Measurements from ENCODE around the gene ERMP1.

ERMP1 gene

DNA sequence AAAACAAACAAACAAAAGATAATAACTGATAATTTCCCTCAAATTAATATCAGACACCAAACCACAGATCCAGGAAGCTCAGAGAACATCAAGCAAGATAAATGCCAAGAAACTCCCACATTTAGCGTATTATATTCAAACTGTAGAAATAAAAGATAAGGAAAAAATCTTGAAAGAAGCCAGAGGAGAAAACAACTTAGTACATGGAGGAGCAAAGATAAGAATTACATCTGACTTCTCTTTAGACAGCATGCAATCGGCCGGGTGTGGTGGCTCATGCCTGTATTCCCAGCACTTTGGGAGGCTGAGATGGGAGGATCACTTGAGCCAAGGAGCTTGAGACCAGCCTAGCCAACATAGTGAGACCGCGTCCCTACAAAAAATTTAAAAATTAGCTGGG lies 40.5 kb upstream of the ERMP1 start:
- no peak for ATAC-seq
- TF ChIP-seq RARB (CRISPR knock-in tag; IDR thresholded peaks at IDR 0.05) = no peak
- TF ChIP-seq, protein P1, sequence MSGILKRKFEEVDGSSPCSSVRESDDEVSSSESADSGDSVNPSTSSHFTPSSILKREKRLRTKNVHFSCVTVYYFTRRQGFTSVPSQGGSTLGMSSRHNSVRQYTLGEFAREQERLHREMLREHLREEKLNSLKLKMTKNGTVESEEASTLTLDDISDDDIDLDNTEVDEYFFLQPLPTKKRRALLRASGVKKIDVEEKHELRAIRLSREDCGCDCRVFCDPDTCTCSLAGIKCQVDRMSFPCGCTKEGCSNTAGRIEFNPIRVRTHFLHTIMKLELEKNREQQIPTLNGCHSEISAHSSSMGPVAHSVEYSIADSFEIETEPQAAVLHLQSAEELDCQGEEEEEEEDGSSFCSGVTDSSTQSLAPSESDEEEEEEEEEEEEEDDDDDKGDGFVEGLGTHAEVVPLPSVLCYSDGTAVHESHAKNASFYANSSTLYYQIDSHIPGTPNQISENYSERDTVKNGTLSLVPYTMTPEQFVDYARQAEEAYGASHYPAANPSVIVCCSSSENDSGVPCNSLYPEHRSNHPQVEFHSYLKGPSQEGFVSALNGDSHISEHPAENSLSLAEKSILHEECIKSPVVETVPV (CRISPR knock-in tag; IDR thresholded peaks at IDR 0.05) = no peak
- no peak for TF ChIP-seq ZC3H10 (CRISPR knock-in tag; IDR thresholded peaks at IDR 0.05)
- TF ChIP-seq, protein P2, sequence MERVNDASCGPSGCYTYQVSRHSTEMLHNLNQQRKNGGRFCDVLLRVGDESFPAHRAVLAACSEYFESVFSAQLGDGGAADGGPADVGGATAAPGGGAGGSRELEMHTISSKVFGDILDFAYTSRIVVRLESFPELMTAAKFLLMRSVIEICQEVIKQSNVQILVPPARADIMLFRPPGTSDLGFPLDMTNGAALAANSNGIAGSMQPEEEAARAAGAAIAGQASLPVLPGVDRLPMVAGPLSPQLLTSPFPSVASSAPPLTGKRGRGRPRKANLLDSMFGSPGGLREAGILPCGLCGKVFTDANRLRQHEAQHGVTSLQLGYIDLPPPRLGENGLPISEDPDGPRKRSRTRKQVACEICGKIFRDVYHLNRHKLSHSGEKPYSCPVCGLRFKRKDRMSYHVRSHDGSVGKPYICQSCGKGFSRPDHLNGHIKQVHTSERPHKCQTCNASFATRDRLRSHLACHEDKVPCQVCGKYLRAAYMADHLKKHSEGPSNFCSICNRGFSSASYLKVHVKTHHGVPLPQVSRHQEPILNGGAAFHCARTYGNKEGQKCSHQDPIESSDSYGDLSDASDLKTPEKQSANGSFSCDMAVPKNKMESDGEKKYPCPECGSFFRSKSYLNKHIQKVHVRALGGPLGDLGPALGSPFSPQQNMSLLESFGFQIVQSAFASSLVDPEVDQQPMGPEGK (CRISPR knock-in tag; IDR thresholded peaks at IDR 0.05; ENCODE audit: borderline replicate concordance) = no peak
- no peak for TF ChIP-seq BACH2 (CRISPR knock-in tag; IDR thresholded peaks at IDR 0.05; ENCODE audit: borderline replicate concordance)
- no peak for TF ChIP-seq ZFP30 (CRISPR knock-in tag; IDR thresholded peaks at IDR 0.05)
- no peak for TF ChIP-seq CSDC2 (CRISPR knock-in tag; IDR thresholded peaks at IDR 0.05)
- TF ChIP-seq, protein P3, sequence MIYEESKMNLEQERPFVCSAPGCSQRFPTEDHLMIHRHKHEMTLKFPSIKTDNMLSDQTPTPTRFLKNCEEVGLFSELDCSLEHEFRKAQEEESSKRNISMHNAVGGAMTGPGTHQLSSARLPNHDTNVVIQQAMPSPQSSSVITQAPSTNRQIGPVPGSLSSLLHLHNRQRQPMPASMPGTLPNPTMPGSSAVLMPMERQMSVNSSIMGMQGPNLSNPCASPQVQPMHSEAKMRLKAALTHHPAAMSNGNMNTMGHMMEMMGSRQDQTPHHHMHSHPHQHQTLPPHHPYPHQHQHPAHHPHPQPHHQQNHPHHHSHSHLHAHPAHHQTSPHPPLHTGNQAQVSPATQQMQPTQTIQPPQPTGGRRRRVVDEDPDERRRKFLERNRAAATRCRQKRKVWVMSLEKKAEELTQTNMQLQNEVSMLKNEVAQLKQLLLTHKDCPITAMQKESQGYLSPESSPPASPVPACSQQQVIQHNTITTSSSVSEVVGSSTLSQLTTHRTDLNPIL (CRISPR knock-in tag; IDR thresholded peaks at IDR 0.05; ENCODE audit: low read depth) = no peak
- no peak for TF ChIP-seq TOX (CRISPR knock-in tag; IDR thresholded peaks at IDR 0.05; ENCODE audit: borderline replicate concordance)

DNA sequence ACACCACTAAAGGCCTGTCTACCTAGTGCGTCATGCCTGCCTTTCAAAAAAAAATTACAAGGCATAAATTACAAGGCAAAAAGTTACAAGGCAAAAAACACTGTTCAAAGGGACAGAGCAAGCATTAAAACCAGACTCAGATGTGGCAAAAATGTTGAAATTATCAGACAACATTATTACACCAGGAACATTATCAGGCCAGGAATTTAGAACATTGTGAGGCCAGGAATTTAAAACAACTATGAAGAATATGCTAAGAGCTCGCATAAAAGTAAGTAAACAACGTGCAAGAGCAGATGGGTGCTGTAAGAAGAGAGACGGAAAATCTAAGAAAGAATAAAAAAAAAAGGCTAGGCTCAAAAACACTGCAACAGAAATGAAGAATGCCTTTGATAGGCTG lies 39.6 kb upstream of the ERMP1 start:
- ATAC-seq = no peak
- TF ChIP-seq, protein P1 (CRISPR knock-in tag; IDR thresholded peaks at IDR 0.05) = no peak
- TF ChIP-seq GLIS3 (CRISPR knock-in tag; IDR thresholded peaks at IDR 0.05) (no peak), CSDC2 (CRISPR knock-in tag; IDR thresholded peaks at IDR 0.05) (no peak), PPARA (CRISPR knock-in tag; IDR thresholded peaks at IDR 0.05; ENCODE audit: borderline replicate concordance) (no peak), ZFP3 (CRISPR knock-in tag; IDR thresholded peaks at IDR 0.05) (no peak), ZNF70 (CRISPR knock-in tag; IDR thresholded peaks at IDR 0.05) (no peak), RARB (CRISPR knock-in tag; IDR thresholded peaks at IDR 0.05) (no peak), ZNF565 (CRISPR knock-in tag; conservative IDR thresholded peaks at IDR 0.05; ENCODE audit: low read depth) (no peak), TCF4 (CRISPR knock-in tag; IDR thresholded peaks at IDR 0.05; ENCODE audit: borderline replicate concordance) (no peak), ZFP30 (CRISPR knock-in tag; IDR thresholded peaks at IDR 0.05) (no peak), ARNTL (CRISPR knock-in tag; IDR thresholded peaks at IDR 0.05; ENCODE audit: borderline replicate concordance, low read depth) (no peak)
- TF ChIP-seq, protein P4, sequence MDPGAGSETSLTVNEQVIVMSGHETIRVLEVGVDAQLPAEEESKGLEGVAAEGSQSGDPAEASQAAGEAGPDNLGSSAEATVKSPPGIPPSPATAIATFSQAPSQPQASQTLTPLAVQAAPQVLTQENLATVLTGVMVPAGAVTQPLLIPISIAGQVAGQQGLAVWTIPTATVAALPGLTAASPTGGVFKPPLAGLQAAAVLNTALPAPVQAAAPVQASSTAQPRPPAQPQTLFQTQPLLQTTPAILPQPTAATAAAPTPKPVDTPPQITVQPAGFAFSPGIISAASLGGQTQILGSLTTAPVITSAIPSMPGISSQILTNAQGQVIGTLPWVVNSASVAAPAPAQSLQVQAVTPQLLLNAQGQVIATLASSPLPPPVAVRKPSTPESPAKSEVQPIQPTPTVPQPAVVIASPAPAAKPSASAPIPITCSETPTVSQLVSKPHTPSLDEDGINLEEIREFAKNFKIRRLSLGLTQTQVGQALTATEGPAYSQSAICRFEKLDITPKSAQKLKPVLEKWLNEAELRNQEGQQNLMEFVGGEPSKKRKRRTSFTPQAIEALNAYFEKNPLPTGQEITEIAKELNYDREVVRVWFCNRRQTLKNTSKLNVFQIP (CRISPR knock-in tag; IDR thresholded peaks at IDR 0.05; ENCODE audit: borderline replicate concordance, low read depth) = no peak
- TF ChIP-seq, protein P3 (CRISPR knock-in tag; IDR thresholded peaks at IDR 0.05; ENCODE audit: low read depth) = no peak

DNA sequence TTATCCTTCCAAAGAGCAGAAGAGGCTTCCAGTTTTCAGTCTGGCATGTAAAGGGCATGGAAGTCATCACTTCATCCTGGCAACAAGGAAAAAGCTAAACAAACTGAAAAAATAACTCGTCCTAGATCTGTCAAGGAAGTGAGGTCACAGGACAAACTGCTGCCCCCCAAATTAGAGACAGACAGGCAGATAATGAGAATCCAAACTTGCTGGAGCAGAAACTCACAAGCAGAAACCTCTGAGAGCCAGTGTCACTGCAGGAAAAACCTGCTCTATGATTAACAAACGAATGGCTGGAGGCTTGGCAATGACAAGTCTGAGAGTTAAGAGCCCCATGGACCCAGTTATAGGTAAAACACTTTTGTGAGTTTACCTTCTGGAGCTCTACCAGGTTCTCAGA lies 38.9 kb upstream of the ERMP1 start:
- ATAC-seq = 0 out of 3 replicates have a peak, but pooled peaks have one; percentile 28
- TF ChIP-seq OSR1 (CRISPR knock-in tag; IDR thresholded peaks at IDR 0.05) = no peak
- TF ChIP-seq ZFP3 (CRISPR knock-in tag; IDR thresholded peaks at IDR 0.05) = no peak
- no peak for TF ChIP-seq CSDC2 (CRISPR knock-in tag; IDR thresholded peaks at IDR 0.05)
- no peak for TF ChIP-seq RARB (CRISPR knock-in tag; IDR thresholded peaks at IDR 0.05)
- no peak for TF ChIP-seq ZC3H10 (CRISPR knock-in tag; IDR thresholded peaks at IDR 0.05)
- TF ChIP-seq, protein P2 (CRISPR knock-in tag; IDR thresholded peaks at IDR 0.05; ENCODE audit: borderline replicate concordance) = no peak
- TF ChIP-seq, protein P3 (CRISPR knock-in tag; IDR thresholded peaks at IDR 0.05; ENCODE audit: low read depth) = no peak
- no peak for TF ChIP-seq TOX (CRISPR knock-in tag; IDR thresholded peaks at IDR 0.05; ENCODE audit: borderline replicate concordance)
- no peak for TF ChIP-seq PPARA (CRISPR knock-in tag; IDR thresholded peaks at IDR 0.05; ENCODE audit: borderline replicate concordance)
- no peak for TF ChIP-seq ISL1 (CRISPR knock-in tag; IDR thresholded peaks at IDR 0.05)
- TF ChIP-seq, protein P4 (CRISPR knock-in tag; IDR thresholded peaks at IDR 0.05; ENCODE audit: borderline replicate concordance, low read depth) = no peak
- TF ChIP-seq, protein P1 (CRISPR knock-in tag; IDR thresholded peaks at IDR 0.05) = no peak

Data from SK-N-SH treated with all-trans-retinoic acid at 6 μM for 48 hours (cell line).